ENCODE measurements around the gene HPS1. TPM values are rescaled to one million over a fixed set of nuclear protein-coding genes. Genes with fewer than 3 reads are reported as not detected.
A peak's percentile ranks its signal among the peaks of the same experiment; 100 is the strongest.

The HPS1 gene
- total RNA-seq, 1 donor = 42.3 TPM

DNA sequence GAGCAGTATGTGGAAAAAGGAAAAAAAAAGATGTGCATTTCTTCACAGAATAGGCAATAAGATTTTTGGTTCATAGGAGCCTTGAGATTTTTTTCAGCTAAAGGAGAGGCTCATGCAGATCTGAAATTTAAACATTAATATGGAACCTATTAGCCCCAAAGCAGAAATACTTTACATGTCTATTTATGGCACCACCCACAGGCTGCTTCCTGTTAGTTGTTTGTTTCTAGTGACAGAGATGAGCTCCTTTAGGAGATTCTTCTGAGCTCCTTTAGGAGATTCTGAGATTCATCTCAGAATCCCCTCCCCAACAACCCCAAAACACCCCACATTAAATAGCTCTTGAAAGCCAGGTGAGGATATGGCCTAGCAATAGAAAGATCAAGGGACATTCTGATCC lies 27.9 kb upstream of the HPS1 start:
- TF ChIP-seq, protein P1, sequence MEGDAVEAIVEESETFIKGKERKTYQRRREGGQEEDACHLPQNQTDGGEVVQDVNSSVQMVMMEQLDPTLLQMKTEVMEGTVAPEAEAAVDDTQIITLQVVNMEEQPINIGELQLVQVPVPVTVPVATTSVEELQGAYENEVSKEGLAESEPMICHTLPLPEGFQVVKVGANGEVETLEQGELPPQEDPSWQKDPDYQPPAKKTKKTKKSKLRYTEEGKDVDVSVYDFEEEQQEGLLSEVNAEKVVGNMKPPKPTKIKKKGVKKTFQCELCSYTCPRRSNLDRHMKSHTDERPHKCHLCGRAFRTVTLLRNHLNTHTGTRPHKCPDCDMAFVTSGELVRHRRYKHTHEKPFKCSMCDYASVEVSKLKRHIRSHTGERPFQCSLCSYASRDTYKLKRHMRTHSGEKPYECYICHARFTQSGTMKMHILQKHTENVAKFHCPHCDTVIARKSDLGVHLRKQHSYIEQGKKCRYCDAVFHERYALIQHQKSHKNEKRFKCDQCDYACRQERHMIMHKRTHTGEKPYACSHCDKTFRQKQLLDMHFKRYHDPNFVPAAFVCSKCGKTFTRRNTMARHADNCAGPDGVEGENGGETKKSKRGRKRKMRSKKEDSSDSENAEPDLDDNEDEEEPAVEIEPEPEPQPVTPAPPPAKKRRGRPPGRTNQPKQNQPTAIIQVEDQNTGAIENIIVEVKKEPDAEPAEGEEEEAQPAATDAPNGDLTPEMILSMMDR (IDR thresholded peaks at IDR 0.05; ENCODE audit: insufficient read depth, low read length) = no peak
- no peak overlapping the region for H3K4me3 ChIP-seq (ENCODE audit: low read depth, low read length)
- DNase-seq (ENCODE audit: low read depth) = no peak

DNA sequence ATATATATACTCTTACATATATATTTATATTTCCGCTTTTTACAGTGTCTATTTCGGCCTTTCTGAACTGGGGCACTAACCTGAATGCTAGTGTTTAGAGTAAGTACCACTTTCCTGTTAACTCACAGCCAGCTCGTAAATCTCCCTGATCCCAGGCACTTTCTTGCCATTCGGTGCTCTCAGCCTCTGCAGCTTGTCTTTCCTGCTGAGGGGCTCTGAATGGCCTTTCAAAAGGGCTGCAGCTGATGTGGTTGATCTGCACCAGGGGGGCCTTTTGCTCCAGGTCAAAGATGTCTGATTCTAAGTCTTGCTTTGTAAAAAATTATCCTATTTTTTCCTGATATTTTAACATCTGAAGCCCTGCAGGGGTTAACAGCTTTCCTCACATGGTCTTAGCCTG lies 25.5 kb upstream of the HPS1 start:
- TF ChIP-seq, protein P1 (IDR thresholded peaks at IDR 0.05; ENCODE audit: insufficient read depth, low read length) = no peak
- no peak overlapping the region for H3K4me3 ChIP-seq (ENCODE audit: low read depth, low read length)
- DNase-seq (ENCODE audit: low read depth) = no peak

DNA sequence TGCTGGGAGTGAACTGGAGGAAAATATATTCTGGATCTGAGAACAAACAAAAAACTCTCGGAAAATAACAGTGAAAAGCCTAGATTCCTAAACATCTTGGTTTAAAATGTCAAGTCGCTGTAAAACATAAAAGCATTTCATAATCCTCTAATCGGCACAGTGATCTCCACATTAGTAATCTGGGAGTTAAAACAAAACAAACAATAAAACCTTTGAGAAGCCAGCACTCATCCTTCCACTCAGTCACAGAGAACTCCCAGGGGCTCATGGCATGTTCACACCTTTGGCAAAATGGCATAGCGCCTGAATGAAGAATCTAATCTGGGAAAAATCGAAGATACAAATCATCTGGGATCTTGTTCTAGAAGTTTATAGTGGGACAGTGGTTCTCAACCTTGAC lies 24.1 kb upstream of the HPS1 start:
- no peak overlapping the region for H3K4me3 ChIP-seq (ENCODE audit: low read depth, low read length)
- TF ChIP-seq, protein P1 (IDR thresholded peaks at IDR 0.05; ENCODE audit: insufficient read depth, low read length) = no peak
- DNase-seq (ENCODE audit: low read depth) = no peak

DNA sequence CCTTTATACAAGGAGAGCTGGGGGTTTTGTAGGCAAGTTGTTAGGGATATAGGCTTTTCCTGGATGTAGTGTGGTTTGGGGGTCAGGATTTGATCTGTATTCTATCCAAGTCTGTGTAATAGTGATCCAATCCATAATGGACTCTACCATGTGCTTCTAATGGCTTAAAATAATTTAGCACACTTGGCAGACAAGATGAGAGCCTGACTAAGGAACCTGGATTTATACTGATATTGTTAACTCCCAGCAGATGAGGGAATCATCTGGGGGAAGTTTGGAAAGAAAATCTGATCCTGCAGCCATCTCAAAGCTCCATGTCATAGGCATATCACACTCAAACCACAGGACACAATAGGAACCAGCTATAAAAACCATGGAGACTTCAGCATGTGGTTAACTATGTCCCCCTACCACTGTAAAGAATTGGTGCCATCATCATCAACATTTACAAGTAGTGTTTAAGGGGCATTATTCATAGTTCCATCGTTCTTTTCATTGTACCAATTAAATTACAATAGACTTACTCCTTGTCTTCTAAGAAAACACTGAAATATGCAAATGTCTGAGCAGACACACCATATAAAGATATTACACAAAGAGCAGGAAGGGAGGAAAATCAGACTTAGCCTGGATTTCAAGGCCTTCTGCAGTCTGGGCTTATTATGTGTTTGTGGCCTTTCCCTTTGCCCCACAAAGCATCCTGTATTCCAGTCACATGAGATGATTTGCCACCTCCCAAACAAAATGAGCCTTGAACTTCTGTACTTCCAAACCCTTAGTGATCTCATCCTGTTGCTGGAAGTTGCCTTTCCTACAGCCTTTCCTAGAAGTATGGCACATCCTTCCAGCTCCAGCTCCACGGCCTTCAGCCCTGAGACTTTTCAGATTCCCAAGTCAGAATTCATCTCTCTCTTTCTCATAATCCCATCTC lies 22.5 kb upstream of the HPS1 start:
- TF ChIP-seq, protein P1 (IDR thresholded peaks at IDR 0.05; ENCODE audit: insufficient read depth, low read length) = no peak
- H3K4me3 ChIP-seq (ENCODE audit: low read depth, low read length) = no peak overlapping the region
- DNase-seq (ENCODE audit: low read depth) = no peak

DNA sequence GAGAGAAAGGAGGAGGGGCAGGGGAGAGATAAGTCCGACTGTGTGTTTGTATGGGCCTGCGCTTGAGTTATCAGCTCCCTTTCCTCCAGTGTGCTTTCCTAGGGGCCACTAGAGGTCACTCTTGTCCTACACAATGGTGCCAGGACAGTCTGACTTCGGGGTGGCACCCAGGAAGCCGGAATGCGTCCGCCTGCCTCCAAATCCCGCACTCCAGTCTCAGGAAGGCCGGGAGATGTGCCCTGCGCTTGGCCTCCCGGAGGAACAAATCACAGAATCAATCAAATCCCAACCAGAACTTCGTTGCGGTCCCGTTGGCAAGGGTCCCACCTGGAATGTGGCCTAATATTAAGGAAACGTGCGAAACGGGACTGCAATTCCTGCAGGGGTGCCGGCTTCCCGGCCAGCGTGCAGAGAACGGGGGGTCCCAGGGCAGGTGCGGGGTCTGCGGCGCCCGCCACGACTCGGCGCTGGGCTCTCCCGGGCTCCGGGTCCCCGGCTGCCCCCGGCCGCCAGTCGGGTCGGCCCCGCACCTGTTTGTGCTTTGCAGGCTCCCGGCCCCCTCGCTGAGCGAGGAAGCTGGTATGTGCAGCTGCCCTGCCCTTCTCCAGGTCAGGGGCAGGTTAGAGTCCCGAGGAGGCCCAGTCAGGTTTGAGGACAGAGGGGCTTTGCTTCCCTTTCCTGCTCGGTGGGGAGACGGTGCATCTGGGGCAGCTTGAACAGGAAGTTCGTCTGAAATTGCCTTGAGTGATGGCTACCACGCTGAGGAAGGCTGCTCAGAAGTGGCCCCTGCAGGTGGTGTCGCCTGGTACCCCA lies 21.0 kb upstream of the HPS1 start:
- TF ChIP-seq, protein P1 (IDR thresholded peaks at IDR 0.05; ENCODE audit: insufficient read depth, low read length) = peak; percentile 84

DNA sequence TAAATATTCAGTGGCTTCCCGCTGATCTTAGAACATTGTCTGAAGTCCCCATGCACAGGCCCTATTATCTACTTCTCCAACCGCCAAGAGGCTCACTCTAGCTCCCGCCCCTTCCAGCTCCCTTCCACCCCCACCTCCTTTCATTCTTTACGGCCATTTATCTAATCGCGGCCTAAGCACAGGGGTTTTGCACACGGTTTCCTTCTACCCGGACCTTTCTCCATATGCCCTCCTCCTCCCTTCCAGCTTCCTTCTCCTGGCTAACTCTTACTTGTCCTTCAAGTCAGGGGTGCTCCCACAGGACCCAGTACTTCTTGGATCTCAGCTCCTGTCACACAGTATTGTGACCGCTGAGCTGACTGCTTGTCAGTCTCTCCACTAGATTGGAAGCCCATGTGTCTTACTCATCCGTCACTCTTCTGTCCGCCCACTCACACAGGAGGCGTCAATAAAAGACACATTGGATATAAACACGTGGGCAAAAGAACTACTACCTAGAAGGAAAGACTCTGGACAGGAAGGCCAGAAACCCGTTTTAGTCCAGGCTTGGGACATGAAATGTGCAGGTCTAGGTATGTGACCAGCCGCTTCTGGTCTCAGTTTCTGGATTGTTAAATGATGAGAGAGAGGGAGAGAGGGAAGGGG lies 20.2 kb upstream of the HPS1 start:
- no peak for DNase-seq (ENCODE audit: low read depth)
- no peak overlapping the region for H3K4me3 ChIP-seq (ENCODE audit: low read depth, low read length)
- TF ChIP-seq, protein P1 (IDR thresholded peaks at IDR 0.05; ENCODE audit: insufficient read depth, low read length) = no peak

More for the DNA sequence above, 21.0 kb upstream of the HPS1 start:
- DNase-seq (ENCODE audit: low read depth) = peak; percentile 88
- H3K4me3 ChIP-seq (ENCODE audit: low read depth, low read length) = peak overlapping the region; percentile 64
